WTC11 (cell line): ENCODE measurements around the gene SEC22A. TPM values are rescaled to one million over a fixed set of nuclear protein-coding genes. Genes with fewer than 3 reads are reported as not detected.

Experiments used
- ATAC-seq: fragments of 200-7000 bp; cut with Tn5 transposase; 2 replicates; pipeline ENCODE4 v1.10.0; 2021; ENCODE audit warnings: mild to moderate bottlenecking, moderate library complexity
- CTCF ChIA-PET: fragments of 300-600 bp; sonication (Branson Sonifier 250); formaldehyde crosslinking; loops from one replicate; lab custom pipeline; 2021; ENCODE audit warnings: antibody characterized with exemption; lab: Charles Lee
- POLR2A ChIA-PET: fragments of 350-600 bp; sonication (Branson Sonifier 250); formaldehyde crosslinking; loops from one replicate; lab custom pipeline; 2021; ENCODE audit warnings: antibody characterized with exemption; lab: Charles Lee
- DNase-seq: peaks from one replicate; pipeline ENCODE4 v3.0.0; 2021; ENCODE audit warnings: low spot score
- H3K27ac Mint-ChIP-seq: 2 replicates; pipeline ENCODE4 v1.8.0; 2021; ENCODE audit warnings: mixed read lengths
- H3K27me3 Mint-ChIP-seq: 2 replicates; pipeline ENCODE4 v1.8.0; 2021; ENCODE audit warnings: low read depth, mild to moderate bottlenecking, moderate library complexity, mixed read lengths
- H3K36me3 Mint-ChIP-seq: 2 replicates; pipeline ENCODE4 v1.8.0; 2021; ENCODE audit warnings: mixed read lengths
- H3K4me1 Mint-ChIP-seq: 2 replicates; pipeline ENCODE4 v1.8.0; 2022; ENCODE audit warnings: mixed read lengths
- H3K4me3 Mint-ChIP-seq: 2 replicates; pipeline ENCODE4 v1.8.0; 2021; ENCODE audit warnings: mild to moderate bottlenecking, moderate library complexity, mixed read lengths
- H3K9me3 Mint-ChIP-seq: 2 replicates; pipeline ENCODE4 v1.8.0; 2021; ENCODE audit warnings: mixed read lengths
- AR ChIP-seq: fragments of 250-450 bp; sonication (Bioruptor Pico); IDR thresholded peaks from 2 replicates; pipeline ENCODE4 v1.9.0; 2021; ENCODE audit warnings: mild to moderate bottlenecking
- ATF2 ChIP-seq: sonication (generic); formaldehyde crosslinking; IDR thresholded peaks from 2 replicates; pipeline ENCODE4 v1.8.1; 2022; ENCODE audit warnings: low read depth, missing genetic modification reagents, borderline replicate concordance
- CBFB ChIP-seq: sonication (generic); formaldehyde crosslinking; IDR thresholded peaks from 2 replicates; pipeline ENCODE4 v1.8.1; 2022; ENCODE audit warnings: mild to moderate bottlenecking, low read depth, missing genetic modification reagents
- CREB1 ChIP-seq: sonication (generic); formaldehyde crosslinking; IDR thresholded peaks from 2 replicates; pipeline ENCODE4 v1.8.0; 2023; ENCODE audit warnings: mild to moderate bottlenecking, missing genetic modification reagents
- E2F1 ChIP-seq: sonication (generic); formaldehyde crosslinking; IDR thresholded peaks from 2 replicates; pipeline ENCODE4 v1.8.0; 2022; ENCODE audit warnings: mild to moderate bottlenecking, missing genetic modification reagents
- E2F4 ChIP-seq: sonication (generic); formaldehyde crosslinking; IDR thresholded peaks from 2 replicates; pipeline ENCODE4 v1.8.1; 2022; ENCODE audit warnings: low read depth, mild to moderate bottlenecking, moderate library complexity, missing genetic modification reagents, borderline replicate concordance
- E2F5 ChIP-seq: sonication (generic); formaldehyde crosslinking; IDR thresholded peaks from 2 replicates; pipeline ENCODE4 v1.8.1; 2022; ENCODE audit warnings: mild to moderate bottlenecking, moderate library complexity, missing genetic modification reagents
- FOXK1 ChIP-seq: sonication (generic); formaldehyde crosslinking; IDR thresholded peaks from 2 replicates; pipeline ENCODE4 v1.8.0; 2022; ENCODE audit warnings: mild to moderate bottlenecking, moderate library complexity, missing genetic modification reagents
- GRHL2 ChIP-seq: fragments of 250-450 bp; sonication (Bioruptor Pico); IDR thresholded peaks from 2 replicates; pipeline ENCODE4 v1.8.0; 2022; ENCODE audit warnings: mild to moderate bottlenecking, moderate library complexity; ENCODE audit not compliant: insufficient replicate concordance, severe bottlenecking
- GTF2I ChIP-seq: fragments of 250-450 bp; sonication (Bioruptor Pico); conservative IDR thresholded peaks from 2 replicates; pipeline ENCODE4 v1.4.0; 2021; ENCODE audit warnings: mild to moderate bottlenecking
- JAZF1 ChIP-seq: fragments of 250-450 bp; sonication (Bioruptor Pico); IDR thresholded peaks from 2 replicates; pipeline ENCODE4 v1.9.0; 2021; ENCODE audit warnings: moderate library complexity, mild to moderate bottlenecking, inconsistent platforms
- KAT7 ChIP-seq: sonication (generic); formaldehyde crosslinking; IDR thresholded peaks from 2 replicates; pipeline ENCODE4 v1.8.1; 2023; ENCODE audit warnings: missing genetic modification reagents, mild to moderate bottlenecking, borderline replicate concordance
- MAX ChIP-seq: sonication (generic); formaldehyde crosslinking; IDR thresholded peaks from 2 replicates; pipeline ENCODE4 v1.8.0; 2022; ENCODE audit warnings: mild to moderate bottlenecking, missing genetic modification reagents
- MLX ChIP-seq: sonication (generic); formaldehyde crosslinking; IDR thresholded peaks from 2 replicates; pipeline ENCODE4 v1.8.1; 2023; ENCODE audit warnings: mild to moderate bottlenecking, missing genetic modification reagents, moderate library complexity
- MYBL2 ChIP-seq: sonication (generic); formaldehyde crosslinking; IDR thresholded peaks from 2 replicates; pipeline ENCODE4 v1.8.1; 2023; ENCODE audit warnings: mild to moderate bottlenecking, moderate library complexity, missing genetic modification reagents
- NR1H2 ChIP-seq: sonication (generic); formaldehyde crosslinking; IDR thresholded peaks from 2 replicates; pipeline ENCODE4 v1.9.0; 2021; ENCODE audit warnings: mild to moderate bottlenecking, moderate library complexity, missing genetic modification reagents
- RELA ChIP-seq: sonication (generic); formaldehyde crosslinking; IDR thresholded peaks from 2 replicates; pipeline ENCODE4 v1.8.1; 2022; ENCODE audit warnings: missing genetic modification reagents, mild to moderate bottlenecking, borderline replicate concordance
- TEAD4 ChIP-seq: sonication (generic); formaldehyde crosslinking; IDR thresholded peaks from 2 replicates; pipeline ENCODE4 v1.8.0; 2022; ENCODE audit warnings: mild to moderate bottlenecking, missing genetic modification reagents
- ZNF317 ChIP-seq: sonication (generic); formaldehyde crosslinking; IDR thresholded peaks from 2 replicates; pipeline ENCODE4 v1.8.1; 2023; ENCODE audit warnings: low read depth, mild to moderate bottlenecking, moderate library complexity, missing genetic modification reagents, borderline replicate concordance
- ZNF512 ChIP-seq: sonication (generic); formaldehyde crosslinking; IDR thresholded peaks from 2 replicates; pipeline ENCODE4 v1.8.1; 2022; ENCODE audit warnings: missing genetic modification reagents, borderline replicate concordance
- ZNF671 ChIP-seq: fragments of 250-450 bp; sonication (Bioruptor Pico); IDR thresholded peaks from 2 replicates; pipeline ENCODE4 v1.8.0; 2021; ENCODE audit warnings: mild to moderate bottlenecking
- total RNA-seq: library from RNA; stranded (reverse); gene quantifications from 3 replicates; pipeline ENCODE4 v1.2.3, GENCODE V29; 2021

The SEC22A gene
- total RNA-seq, 1 experiment from 2014 or later = 12.6 TPM

- TF ChIP-seq ZNF512 (CRISPR knock-in tag) = no peak
- no peak for TF ChIP-seq KAT7 (CRISPR knock-in tag)
- TF ChIP-seq AR (CRISPR knock-in tag) = no peak
- TF ChIP-seq MYBL2 (CRISPR knock-in tag) = no peak
- TF ChIP-seq NR1H2 (CRISPR knock-in tag) = no peak
- TF ChIP-seq MAX = no peak
- no peak for TF ChIP-seq RELA
- no peak for TF ChIP-seq JAZF1 (CRISPR knock-in tag)
- TF ChIP-seq E2F4 (CRISPR knock-in tag) = no peak
- TF ChIP-seq, all 79 proteins: peak for 0
Observed at GRCh38 chr3:123244128-123244527, 42.4 kb downstream of the SEC22A start (continued).

GRCh38 chr3:123246866-123247265 lies 45.1 kb downstream of the SEC22A start:
- no peak for DNase-seq
- peaks cover 10% of the 10 kb centered on the region for H3K4me1 Mint-ChIP-seq
- H3K27ac Mint-ChIP-seq = no peak overlapping the region
- TF ChIP-seq E2F1 (CRISPR knock-in tag) = no peak
- TF ChIP-seq GTF2I (CRISPR knock-in tag) = no peak
- no peak for TF ChIP-seq CREB1 (CRISPR knock-in tag)
- no peak for TF ChIP-seq ZNF317 (CRISPR knock-in tag)
- no peak for TF ChIP-seq ZNF671 (CRISPR knock-in tag)
- TF ChIP-seq GRHL2 = no peak
- TF ChIP-seq TEAD4 (CRISPR knock-in tag) = no peak
- TF ChIP-seq KAT7 (CRISPR knock-in tag) = no peak
- no peak for TF ChIP-seq ATF2
- TF ChIP-seq E2F5 = no peak
- TF ChIP-seq MLX (CRISPR knock-in tag) = no peak
- no peak for TF ChIP-seq CBFB (CRISPR knock-in tag)
- no peak for TF ChIP-seq FOXK1 (CRISPR knock-in tag)
- TF ChIP-seq, all 79 proteins: peak for 0
- Mint-ChIP-seq H3K9me3 (no peaks in the 10 kb centered on the region), H3K4me3 (no peak overlapping the region), H3K27me3 (no peaks in the 10 kb centered on the region), H3K36me3 (no peaks in the 10 kb centered on the region)
- CTCF ChIA-PET = interaction anchor here (0.8 to 1.0 kb wide), 2 partner anchors 12 to 85 kb away, joined by 3 read pairs; no protein-coding TSS in a partner anchor
- ATAC-seq = no peak
- POLR2A ChIA-PET = no interaction called here
